ENCODE results near the gene TSR2. TPM values are rescaled to one million over a fixed set of nuclear protein-coding genes. Genes with fewer than 3 reads are reported as not detected.

TSR2 gene
- total RNA-seq, 1 donor from 2014 or later = 11.4 TPM

- H3K27me3 ChIP-seq (ENCODE audit: control insufficient read depth, insufficient read depth, low read length) = no peaks in the 10 kb centered on the region
- peak; percentile 13 for TF ChIP-seq CTCF (IDR thresholded peaks at IDR 0.05; ENCODE audit: insufficient read depth, low read length, poor library complexity, severe bottlenecking)
- DNase-seq (ENCODE audit: low read depth) = no peak
- no peak overlapping the region for H3K4me3 ChIP-seq (ENCODE audit: low read depth, low read length)
- H3K36me3 ChIP-seq (ENCODE audit: control insufficient read depth, insufficient read depth, low read length) = peaks cover 1% of the 10 kb centered on the region
Measured at GRCh38 chrX:54447461-54447860, 7.3 kb downstream of the TSR2 start.

DNA sequence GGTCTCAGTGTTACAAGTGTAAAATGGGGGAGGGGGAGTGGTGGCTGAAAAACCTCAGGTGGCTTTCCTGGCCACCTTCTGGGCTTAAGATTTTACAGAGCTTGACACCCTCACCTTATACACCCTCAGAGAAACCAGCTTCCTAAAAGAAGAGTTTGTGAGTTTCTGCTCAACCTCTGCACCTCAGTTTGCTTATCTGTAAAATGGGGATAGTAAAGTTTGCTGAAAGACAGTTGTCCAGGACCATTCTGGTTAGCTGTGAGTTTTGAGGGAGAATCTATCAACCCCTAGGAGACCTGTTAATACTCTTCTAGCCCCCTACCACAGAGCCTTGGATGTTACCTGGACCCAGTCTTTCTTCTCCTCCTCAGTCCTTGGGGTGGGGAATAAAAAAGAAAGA is 9.7 kb downstream of the TSR2 start:
- H3K36me3 ChIP-seq (ENCODE audit: control insufficient read depth, insufficient read depth, low read length) = peaks cover 1% of the 10 kb centered on the region
- no peak overlapping the region for H3K4me3 ChIP-seq (ENCODE audit: low read depth, low read length)
- no peak for DNase-seq (ENCODE audit: low read depth)
- H3K27me3 ChIP-seq (ENCODE audit: control insufficient read depth, insufficient read depth, low read length) = no peaks in the 10 kb centered on the region
- no peak for TF ChIP-seq CTCF (IDR thresholded peaks at IDR 0.05; ENCODE audit: insufficient read depth, low read length, poor library complexity, severe bottlenecking)

GRCh38 chrX:54452920-54453319 is 12.7 kb downstream of the TSR2 start:
- H3K27me3 ChIP-seq (ENCODE audit: control insufficient read depth, insufficient read depth, low read length) = no peaks in the 10 kb centered on the region
- DNase-seq (ENCODE audit: low read depth) = no peak
- peak; percentile 32 for TF ChIP-seq CTCF (IDR thresholded peaks at IDR 0.05; ENCODE audit: insufficient read depth, low read length, poor library complexity, severe bottlenecking)
- H3K36me3 ChIP-seq (ENCODE audit: control insufficient read depth, insufficient read depth, low read length) = peaks cover 1% of the 10 kb centered on the region
- H3K4me3 ChIP-seq (ENCODE audit: low read depth, low read length) = no peak overlapping the region

- no peak overlapping the region for H3K4me3 ChIP-seq (ENCODE audit: low read depth, low read length)
- H3K27me3 ChIP-seq (ENCODE audit: control insufficient read depth, insufficient read depth, low read length) = no peaks in the 10 kb centered on the region
- DNase-seq (ENCODE audit: low read depth) = no peak
- H3K36me3 ChIP-seq (ENCODE audit: control insufficient read depth, insufficient read depth, low read length) = no peaks in the 10 kb centered on the region
- no peak for TF ChIP-seq CTCF (IDR thresholded peaks at IDR 0.05; ENCODE audit: insufficient read depth, low read length, poor library complexity, severe bottlenecking)
Measured at GRCh38 chrX:54470054-54470760, 30.0 kb downstream of the TSR2 start.

GRCh38 chrX:54473993-54474859 is 34.0 kb downstream of the TSR2 start:
- DNase-seq (ENCODE audit: low read depth) = peak; percentile 21
- no peak for TF ChIP-seq CTCF (IDR thresholded peaks at IDR 0.05; ENCODE audit: insufficient read depth, low read length, poor library complexity, severe bottlenecking)
- Histone ChIP-seq H3K36me3 (ENCODE audit: control insufficient read depth, insufficient read depth, low read length) (no peaks in the 10 kb centered on the region), H3K4me3 (ENCODE audit: low read depth, low read length) (no peak overlapping the region), H3K27me3 (ENCODE audit: control insufficient read depth, insufficient read depth, low read length) (no peaks in the 10 kb centered on the region)

All from kidney epithelial cell (primary cell).